Stimulated activated CD4-positive, alpha-beta T cell treated with anti-CD3 and anti-CD28 coated beads, Interleukin-12 subunit alpha, Interleukin-12 subunit beta, amount 100 ng/mL, for 24 hours (primary cell): ENCODE results near the gene NDUFA11.
A peak's percentile ranks its signal among the peaks of the same experiment; 100 is the strongest.

Experiments used
- DNase-seq, 2 experiments: peaks; one replicate each; pipeline ENCODE4 v3.0.0-alpha.2; 2020; ENCODE audit warnings: low read depth in 2 of 2

The NDUFA11 gene

DNA sequence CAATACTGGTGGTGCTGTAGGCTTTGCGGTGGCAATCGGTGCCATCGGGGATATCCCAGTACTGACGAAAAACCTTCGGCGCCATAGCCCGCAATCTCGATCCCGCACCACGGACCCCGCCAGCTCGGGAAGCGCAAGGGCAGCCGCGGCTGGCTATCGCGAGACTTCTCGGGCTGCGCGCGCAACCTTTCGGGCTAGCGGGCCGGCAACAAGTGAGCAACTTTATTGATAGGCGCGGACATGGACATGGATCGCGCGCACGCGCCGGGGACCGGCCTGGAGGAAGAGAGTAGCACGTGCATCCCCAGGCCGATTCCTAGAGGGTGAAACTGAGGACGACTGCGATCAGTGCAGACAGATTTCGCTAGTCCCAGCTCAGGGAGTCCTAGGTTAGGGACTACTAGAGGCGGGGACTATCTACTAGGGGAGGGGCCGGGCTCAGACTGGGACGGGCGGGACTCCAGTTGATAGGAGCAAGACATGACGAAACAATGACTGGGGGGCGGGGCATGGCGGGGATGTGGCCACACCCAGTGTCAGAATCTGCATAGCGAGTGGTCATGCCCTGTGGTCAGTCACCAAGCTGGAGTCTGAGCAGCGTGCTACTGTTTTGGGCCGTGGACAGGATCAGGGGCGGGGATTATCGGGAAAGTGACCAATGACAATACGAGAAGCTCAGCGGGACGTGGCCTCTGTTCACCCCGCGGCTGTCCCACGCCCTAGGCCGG lies at the start of gene NDUFA11:
Gene NDUFA11 (minus strand): TSS at position 167 of the 728 bp plus-strand sequence. CDS start 82 bp downstream, at position 85.
- DNase-seq, result peak; percentile 94 to 97

DNA sequence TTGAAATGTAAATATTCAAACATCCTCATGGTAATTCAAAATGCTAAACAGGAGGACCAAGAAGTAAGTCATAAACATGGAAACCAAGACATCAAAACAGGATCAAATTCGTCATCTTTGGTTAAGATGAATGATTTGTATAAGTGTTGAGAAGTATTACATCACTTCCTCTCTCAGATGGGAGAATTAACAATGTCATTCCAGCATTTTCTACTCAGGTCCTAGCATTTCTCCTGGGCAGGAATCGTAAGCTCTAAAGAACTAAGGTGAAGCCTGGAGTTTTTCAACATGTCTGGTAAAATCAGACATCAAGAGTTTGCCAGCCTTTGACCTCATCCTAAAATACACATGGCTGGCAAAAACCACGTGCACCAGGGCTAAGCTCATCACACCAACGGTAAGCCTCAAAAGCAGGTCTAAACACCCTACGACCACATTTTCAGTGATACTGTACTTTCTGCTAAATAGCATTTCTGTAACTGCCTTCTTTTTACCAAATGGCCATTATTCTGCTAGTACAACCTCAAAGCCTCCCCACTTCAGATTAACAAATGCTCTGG lies 49.5 kb upstream of the NDUFA11 start:
- DNase-seq, result no peak

DNA sequence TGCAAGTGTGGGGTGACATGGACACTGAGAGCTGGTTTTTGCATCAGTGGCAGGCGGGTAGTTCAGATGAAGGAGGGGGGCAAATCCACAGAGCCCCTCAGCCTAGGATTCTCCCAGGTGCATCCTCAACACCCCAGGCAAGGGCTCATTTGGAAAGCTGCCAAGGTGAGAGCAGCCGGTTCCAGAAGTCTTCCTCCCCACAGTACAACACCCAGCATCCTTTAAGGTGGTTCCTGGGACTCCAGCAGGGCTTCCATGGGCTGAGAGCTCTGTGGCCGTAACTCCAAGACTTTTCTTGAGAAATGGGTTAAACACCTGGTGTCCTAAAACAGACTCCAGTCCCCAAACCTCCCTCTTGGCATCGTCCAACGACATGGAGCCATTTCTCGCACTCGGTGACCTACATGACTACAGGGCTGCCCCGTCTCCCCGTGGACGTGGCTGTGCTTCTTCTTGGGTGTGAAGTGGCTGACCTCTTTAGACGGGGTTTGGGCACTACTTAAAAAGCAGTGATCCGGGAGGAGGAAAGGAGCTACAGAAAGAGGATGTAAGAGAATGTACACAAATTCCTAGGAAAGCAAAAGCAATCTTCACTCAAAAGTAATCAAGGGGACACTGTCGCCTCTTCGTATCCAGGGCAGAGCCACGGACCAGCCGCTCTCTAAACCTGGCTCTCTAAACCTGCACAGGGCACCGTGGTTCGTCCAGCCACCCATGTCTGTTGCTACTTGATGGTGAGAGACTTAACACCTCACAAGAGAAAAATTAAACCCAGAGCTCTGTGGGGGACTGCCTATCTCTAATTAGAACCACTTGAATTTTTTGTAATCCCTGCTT lies 48.8 kb upstream of the NDUFA11 start:
- DNase-seq, result no peak

DNA sequence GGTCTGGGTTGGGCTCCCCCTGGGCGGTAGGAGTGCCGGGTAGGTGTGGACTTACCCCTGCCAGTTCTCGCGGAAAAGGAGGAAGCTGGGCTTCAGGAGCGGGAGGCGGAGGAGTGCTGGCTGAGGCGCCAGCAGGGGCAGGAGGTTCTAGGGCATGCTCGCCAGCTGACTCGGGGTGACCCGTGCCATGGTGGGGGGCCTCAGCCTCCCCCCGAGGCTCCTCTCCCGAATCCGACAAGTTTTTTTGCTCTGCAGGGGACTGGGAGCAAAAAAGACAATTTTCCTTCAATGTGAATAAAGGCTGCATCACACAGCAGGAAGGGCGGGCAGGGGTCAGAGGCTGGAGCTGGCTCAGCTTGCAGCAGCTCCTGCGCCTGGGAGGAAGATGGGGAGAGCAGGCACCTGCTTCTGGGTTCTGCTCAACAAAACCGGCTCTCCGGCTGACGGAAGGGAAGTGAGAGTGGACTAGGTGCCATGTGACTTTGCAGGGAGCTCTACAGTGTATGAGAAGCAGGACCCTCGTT lies 47.8 kb upstream of the NDUFA11 start:
- DNase-seq, result no peak

DNA sequence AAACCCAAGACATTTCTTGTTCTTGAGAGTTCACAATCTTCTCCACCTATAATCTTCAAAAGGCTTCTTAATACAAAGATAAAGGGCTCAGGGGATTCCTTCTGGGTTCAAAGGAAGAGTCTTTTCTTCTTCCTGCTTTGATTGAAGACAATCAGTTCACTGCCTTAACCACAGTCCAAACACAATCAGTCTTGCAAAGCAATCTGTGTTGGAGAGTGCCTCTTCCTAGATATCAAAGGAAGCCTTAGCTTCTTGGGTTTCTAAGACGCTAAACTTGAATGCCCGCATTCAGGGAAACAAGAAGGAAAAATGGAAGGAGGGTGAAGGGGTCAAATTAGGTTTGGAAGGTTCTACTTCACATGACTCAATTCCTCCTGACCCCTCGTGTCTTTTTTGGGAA lies 47.2 kb upstream of the NDUFA11 start:
- DNase-seq, result no peak

DNA sequence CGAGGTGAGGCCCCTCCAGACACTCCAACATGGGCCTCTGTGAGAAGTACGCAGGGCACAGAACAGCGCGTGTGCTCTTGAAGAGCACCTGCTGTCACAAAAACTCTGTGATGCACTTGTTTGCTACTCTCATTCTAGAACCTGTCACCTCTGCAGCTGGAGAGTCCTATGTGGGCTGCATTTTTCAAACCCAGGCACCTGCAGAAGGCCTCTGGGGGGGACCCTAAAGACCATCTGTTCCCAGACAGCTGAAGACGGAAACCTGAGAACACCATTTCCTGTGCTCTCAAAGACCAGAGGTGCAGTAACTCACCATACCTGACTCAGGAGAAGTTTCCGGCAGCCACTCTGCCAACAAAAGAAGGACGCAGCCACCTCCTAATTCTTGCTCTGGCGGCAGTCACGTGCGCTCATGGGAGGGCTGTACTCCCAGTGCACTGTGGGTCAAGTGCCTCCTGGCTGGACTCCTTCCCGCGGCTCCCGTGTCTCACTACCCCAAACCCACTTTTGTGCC lies 46.3 kb upstream of the NDUFA11 start:
- no peak for DNase-seq

DNA sequence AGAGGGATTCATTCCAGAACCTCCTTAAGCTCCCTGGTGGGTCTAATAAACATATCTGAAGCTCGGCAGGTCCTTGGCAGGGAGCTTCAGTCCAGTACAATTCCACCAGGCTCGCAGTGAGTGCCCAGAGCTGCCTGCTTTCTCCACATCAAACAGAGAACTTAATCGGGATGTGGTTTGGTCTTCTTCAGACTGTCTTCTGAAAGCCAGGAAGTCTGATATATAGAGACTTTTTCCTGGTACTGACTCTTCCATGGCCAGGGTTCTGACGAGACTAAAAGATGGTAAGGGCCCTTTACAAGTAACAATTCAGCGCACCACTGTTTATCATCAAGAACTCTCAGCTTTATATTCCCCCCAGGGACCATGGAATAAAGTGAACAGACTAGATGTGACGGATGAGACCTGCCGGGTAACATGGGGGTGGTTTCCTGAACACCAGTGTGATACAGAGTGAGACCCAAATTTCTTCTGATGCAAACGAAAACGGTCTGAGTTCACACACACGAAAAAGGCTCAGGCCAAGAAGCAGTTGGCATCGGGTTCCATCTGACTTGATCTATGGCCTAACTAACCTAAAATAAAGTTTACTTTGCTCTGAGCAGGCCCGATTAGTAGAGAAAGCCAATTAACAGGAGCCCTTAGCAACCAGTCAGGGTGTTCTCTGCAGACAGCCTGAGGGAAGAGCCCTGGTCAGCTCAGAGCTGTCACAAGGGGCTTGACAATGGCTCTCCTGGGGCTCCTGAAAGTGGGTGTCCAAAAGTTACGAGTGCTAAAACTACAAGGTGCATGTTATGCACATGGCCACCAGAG lies 45.4 kb upstream of the NDUFA11 start:
- DNase-seq, result no peak

DNA sequence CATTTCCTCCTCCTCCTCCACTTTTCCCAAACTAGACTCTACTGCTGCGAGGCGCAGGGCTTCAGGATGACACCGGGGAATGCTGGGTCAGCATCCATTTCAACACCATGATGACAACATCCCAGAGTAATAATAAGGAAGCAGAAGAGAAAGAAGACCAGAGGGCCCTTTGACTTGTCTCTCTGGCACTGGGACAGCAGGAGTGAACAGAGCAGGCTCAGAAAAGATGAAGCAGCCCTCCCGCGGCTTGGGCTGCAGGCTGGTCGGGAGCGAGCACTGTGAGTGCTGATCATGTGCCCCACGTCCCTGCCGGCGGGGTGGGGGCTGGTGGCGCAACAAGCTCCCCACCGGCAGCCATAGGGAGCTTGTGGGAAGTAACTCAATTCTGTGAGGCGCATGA lies 43.8 kb upstream of the NDUFA11 start:
- no peak for DNase-seq

DNA sequence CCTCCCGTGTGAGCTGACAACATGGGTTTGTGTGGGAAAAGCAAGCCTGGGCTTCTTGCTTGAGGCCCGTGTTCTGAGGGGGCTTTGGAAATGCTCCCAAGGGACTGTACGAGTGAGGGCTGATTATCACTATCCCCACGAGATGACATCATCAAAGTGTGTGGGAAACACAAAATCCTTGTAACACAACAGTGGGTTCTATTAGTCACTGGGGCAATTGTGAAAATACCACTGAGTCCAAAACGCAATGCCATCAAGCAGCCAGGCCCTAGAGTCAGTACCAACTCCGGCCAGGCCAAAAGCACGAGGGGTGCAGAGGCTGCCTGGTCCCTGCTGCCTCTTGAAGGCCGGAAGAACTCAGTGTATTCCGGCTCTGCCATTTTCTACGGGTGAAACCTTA lies 40.0 kb upstream of the NDUFA11 start:
- no peak for DNase-seq

DNA sequence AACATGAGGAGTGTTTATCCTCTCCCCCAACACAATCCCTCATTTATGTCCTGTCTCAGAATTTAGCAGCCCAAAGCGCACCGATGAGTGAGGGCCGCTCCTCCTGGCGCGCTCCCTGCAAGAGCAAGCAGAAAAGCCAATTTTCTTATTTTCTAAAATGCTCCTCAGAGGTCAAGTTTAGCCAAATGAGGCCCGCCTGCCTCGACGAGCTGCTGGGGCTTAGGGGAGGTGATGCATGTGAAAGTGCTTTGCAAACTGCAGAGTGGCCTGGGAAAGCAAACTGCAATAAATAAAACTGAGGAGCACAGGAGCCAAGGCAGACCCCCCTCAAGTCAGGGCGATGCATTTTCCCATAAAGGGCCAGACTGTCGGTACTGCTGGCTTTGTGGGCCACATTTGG lies 39.5 kb upstream of the NDUFA11 start:
- no peak for DNase-seq

DNA sequence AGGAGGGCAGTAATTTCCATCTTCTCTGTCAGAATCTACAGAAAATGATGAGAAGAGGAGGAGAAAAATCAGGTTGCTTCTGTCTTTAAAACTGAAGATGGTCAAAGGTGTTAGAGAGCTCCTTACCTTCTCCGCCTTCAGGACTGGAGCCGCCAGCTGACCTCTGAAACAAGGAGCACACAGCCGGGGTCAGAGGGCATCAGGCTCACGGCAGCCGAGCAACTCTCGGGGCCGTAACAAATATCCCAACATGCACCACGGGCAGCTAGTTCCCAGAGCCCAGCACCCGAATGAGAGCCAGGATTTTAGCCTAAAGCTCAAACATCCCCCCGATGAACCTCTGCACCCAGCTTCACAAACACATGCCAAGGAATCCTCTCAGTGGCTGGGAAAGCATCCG lies 38.1 kb upstream of the NDUFA11 start:
- DNase-seq, result no peak

DNA sequence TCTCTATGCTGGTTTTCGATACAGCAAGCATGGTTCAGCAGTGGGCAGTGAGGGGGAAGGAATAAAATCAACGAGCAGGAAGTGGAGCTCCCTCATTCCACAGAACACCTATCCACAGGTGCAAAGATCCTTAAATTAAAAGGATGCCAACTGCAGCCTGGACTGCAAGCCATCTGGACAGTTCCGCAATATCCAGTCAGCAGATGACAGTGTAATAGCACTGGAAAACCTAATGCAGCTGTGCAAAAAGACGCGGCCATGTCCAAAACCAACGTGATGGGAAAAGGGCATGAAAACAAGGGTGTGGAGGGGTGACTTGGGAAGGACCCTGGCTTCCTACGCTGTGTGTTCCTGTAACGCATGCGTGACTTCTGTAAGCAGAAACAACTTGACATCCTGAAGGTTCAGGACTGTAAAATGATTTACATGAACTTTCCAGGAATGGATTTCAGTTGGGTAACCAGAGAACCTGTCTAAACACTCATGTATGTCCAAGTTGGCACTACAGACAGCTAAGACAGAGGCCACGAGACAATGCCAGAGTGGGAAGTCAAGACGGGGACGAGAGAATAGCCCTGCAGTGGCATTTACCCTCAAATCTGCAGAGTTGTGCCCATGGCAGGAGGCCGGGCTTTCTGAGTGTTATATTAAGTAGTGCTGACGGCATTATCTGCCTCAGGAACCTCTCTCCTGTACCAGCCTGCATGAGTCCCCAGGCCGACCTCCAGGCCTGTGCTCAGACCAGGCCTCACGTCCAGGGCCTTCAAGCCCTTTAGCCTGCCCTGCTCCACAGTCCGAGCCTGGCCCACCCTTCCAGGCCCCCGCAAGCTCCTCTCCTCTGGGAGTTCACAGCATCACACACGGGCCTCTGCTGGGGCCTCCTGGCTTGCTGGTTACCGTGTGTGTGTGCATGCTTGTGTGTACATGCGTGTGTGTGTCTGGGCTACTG lies 36.9 kb upstream of the NDUFA11 start:
- no peak for DNase-seq

DNA sequence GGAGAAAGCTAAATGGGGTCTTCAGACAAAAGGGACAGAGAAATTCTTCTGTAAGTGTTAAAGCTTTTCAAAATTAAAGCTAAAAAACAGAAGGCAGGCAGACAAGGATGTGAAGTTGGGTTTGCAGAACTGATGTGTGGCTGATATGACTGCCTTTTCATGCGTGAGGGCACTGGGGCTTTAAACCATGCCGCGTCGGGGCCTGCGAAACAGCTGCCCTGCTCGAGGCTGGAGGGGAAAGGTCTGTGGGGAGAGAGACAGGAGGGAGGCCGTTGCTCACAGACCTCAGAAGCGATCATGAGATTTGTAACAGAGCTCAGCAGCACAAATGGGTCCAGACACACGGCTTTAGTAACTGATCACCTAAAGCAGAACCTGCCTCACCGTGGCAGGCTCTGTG lies 34.0 kb upstream of the NDUFA11 start:
- DNase-seq, result no peak

DNA sequence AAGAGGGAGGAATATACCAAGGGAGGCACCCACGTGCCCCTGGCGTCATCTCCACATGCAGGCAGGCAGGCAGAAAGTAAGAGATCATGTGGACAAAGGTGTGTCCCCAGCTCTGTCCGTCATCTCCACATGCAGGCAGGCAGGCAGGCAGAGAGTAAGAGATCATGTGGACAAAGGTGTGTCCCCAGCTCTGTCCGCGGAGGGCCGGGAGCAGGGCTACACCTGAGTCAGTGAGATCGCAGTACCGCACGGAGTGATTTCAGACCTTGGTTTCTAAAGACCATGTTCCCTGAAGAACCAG lies 32.7 kb upstream of the NDUFA11 start:
- no peak for DNase-seq

DNA sequence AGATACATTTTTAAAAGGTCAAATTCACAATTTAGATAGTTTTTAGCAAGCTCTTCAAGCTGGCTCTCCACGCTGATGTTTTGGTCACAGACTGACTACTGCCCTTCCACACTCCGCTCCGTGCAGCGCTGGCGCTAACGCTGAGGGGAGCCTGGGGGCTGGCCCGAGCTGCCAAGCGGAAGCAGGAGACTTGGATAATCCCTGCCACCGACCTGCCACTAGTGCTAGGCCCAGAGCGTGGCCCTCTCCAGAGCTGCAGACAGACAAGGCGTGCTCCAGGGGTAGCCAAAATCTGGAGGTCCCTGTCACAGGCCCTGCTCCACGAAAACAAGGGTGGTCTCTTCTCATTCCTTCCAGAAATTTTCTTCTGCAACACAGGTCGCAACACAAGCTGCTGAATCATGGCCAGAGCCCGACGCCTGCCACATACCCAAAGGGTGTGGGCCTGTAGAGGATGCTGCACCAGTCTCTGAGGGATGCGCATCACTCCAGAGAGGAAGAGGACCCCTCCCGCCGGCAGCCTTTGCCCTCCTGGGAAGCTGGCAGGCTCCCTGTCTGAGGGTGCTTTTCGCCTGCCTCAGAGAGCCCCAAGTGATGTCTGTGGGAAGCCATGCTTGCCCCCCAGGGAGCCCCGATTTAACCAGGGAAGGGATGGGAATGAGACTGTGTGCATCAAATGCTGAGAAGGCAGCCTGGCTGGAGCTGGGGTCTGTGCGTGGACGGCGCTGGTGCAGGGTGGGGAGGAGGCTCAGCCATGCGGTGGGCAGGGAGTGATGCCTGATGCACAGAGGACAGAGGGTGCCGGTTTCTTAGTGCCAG lies 32.1 kb upstream of the NDUFA11 start:
- DNase-seq, result no peak

DNA sequence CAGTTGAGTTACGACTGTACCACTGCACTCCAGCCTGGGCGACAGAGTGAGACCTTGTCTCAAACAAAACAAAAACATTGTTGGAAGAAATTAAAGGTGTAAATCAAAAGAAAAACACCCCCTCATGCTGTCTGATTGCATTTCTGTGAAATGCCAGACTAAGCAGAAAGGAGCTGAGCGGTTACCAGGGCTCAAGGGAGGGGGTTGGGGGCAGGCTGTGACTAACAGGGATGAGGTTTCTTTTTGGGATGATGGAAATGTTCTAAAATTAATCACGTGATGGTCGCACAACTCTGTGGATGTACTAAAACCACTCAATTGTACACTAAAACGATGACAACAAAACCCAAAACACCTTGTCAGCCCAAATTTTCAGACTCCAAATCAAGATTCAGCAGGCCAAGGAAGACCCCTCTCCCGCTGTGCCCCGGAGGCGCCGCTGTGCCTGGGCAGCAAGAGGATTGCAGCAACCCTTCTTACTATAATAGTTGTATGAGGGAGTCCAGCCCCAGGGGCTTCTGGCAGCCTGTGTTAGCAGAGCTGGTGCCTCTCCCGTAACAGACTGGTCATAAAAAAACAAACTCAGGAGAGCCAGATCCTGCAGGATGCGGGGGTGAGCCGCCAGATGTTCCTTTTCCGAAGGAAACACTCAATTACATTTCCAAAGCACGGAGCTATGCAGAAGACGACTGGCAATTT lies 31.3 kb upstream of the NDUFA11 start:
- no peak for DNase-seq

DNA sequence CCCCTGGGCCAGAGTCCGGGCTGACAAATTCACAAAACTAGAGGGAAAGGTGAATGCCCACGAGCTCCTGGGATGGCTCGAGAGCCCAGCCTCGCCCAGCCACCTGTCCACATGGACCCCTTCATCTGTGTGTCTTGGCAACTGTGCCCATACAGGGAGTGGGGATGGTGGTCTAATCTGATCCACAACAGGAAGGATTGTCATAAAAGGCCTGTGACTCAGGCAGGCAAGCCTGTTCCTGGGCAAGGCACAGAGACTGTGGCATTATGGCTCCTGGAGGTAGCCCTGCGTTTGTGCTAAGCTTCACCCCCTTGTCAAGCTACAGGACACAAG lies 30.4 kb upstream of the NDUFA11 start:
- no peak for DNase-seq

DNA sequence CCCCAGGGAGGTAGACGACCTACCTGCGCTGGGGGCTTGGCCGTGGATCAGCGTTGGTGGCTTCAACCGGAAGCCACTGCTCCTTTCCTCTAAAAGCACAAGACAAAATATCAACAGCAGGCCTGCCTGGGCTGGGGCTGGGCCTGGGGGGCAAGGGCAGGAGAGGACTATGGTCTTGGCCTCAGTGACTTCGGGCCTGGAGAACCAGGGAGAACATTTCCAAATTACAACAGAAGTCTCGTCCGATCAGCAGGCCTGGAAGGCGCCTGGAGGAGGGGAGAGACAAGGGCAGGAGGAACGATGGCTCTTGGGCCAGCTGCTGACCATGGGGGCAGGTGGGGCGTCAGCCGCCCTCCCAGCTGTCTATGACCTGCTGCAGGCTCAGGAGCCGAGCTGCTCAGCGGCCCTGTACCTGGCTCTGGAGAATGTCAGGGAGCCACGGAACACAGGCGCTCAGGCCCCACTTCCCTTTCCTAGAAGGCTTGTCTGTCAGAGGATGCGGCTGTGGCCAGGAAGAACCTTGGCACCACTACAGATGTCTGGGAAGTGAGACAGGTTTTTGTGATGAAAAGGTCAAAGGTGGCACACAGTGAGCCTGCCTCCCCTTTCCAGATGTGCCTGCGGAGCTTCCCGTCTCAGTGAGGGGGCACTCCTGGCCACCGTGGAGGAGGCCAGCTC lies 29.9 kb upstream of the NDUFA11 start:
- no peak for DNase-seq
